Retina (tissue), 1 donor: ENCODE measurements around the gene CNTFR.
A peak's percentile ranks its signal among the peaks of the same experiment; 100 is the strongest.

Source experiments
- DNase-seq: peaks from one replicate; pipeline ENCODE4 v3.0.0-alpha.2; 2016

Gene CNTFR

DNA sequence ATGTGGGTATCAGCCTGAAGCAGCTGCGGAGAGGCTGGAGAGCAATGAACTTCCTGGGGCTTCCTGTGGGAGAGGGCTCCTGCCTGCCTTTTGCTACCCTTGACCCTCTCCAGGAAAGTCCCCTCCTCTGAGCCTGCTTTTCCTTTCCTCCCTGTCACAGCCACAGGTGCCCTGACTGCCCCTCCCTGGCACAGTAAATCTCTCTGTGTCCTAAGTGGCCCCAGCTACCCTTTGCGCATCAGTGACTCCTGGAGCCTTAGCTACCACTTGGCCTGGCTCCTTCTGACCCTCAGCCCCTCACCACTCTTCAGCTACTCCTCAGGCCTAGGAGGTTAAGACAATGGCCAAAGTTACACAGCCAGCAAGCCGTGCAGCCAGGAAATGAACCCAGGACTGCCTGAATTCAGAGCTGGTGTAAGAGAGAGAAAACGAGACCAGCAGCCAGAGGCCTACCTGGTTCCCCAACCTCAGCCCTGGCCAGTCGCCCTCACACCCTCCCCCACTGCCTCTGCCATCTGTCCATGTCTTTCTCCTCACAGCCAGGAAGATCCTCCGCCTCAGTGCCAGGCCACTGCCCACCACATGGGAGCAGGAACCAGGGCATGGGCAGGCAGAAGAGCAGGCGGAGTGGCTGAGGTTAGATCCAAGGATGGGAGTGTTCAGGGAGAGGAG is 18.6 kb downstream of the CNTFR start:
- DNase-seq, result no peak

DNA sequence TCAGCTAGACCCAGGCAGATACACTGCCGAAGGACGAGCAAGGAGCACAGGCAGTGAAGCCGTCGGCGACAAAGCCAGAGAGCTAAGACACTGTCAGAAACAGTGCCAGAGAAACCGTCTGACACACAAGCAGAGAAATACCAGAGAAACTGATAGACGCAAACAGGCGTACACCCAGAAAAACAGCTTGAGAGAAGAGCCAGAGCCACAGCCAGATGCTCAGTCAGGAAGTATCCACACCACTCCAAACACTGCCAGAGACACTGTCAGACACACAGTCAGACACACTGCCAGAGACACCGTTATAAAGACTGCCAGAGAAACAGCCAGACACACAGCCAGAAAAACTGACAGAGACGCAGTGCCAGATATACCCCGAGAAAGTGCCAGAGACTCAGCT is 19.1 kb downstream of the CNTFR start:
- no peak for DNase-seq

- peak; percentile 66 for DNase-seq
Observed at GRCh38 chr9:34568774-34569173, 20.8 kb downstream of the CNTFR start.

GRCh38 chr9:34568133-34568532 is 21.4 kb downstream of the CNTFR start:
- DNase-seq, result no peak

GRCh38 chr9:34566972-34567371 is 22.6 kb downstream of the CNTFR start:
- peak; percentile 40 for DNase-seq

- DNase-seq, result no peak
Observed at GRCh38 chr9:34566322-34566721, 23.2 kb downstream of the CNTFR start.

DNA sequence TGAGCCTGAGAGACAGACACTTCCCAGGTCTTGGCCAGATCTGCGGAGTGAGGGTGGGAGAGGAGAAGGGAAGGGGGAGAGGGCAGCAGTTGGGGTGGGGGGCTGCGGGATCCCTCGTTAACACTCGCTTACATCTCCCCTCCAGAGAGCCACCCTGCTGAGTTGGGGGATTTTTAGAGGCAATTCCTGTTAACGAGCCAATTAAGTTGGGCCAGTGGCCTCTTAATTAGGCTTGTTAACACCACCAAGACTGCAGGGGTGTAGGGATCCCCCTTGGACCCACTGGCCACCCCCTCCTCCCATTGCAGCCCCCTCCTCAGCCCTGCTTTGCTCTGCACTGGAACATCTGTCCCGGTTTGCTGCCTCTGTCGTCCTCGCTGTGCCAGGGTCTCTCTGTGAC is 23.7 kb downstream of the CNTFR start:
- DNase-seq, result no peak

- no peak for DNase-seq
Observed at GRCh38 chr9:34564617-34565016, 24.9 kb downstream of the CNTFR start.

- DNase-seq, result no peak
Observed at GRCh38 chr9:34563262-34563661, 26.3 kb downstream of the CNTFR start.

- DNase-seq, result no peak
Observed at GRCh38 chr9:34562135-34562745, 27.3 kb downstream of the CNTFR start.

DNA sequence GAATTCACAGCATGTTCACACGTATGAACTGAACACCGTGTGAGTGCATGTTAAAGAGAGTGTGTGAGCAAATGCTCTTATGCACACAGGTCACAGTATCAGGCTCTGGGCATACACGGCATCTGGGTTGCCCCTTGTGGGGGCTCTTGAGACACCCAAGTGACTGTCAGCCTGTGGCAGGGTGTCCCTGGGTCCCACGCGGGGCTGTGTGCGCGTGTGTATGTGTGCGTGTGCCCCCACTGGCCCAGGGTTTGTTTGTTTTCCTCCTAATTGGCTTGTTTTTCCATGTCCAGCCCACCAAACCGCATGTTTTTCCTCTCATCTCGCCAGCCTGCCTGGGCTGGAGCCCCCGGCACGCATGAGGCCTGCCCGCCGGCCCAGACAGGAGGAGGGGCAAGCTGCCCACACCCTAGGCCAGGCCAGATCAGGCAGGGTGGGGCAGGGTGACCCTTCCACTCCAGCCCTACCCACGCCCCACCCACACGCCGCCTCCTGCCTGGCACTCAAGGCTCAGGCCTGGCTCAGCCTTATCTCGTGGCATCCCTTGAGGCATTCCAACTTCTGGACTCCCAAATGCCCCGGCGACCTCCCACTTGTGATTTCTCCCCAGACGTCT is 28.8 kb downstream of the CNTFR start:
- DNase-seq, result no peak

DNA sequence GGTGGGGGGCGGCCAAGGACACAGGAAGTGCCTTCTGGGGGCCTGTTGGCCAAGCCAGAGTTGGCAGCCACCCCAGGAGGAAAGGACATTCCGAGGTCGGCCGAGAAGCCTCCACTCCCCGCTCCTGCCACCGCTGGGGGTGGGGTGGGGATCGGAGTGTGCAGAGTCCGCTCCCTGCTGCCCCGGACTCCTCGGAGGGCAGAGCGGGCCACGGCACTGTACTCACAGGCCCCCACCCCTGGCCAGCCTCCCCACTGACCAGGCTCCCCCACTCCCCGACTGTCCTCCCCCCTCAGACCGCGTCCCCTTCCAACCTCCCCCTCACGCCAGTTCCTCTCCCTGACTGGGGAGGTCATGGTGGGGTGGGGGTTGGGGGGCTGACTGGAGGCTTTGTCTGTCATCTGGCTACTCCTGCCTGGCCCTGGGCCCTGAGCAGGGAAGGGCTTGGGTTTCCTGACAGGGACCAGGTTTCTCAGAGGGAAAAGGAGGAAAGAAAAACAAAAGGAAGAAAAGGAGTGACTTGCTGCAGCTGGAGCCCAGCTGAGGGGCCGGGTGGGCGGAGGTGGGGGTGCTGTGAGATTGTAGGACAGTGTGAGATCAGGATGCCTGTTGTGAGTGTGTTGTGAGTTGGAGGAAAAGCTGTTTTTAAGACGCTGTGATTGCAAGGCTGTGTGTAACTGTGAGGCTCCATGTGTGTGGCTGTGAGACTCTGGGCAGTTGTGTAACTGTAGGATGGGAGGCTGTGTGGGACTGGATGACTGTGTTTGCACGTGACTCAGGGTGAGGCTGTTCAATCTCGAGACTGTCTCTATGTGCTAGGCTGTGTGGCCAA is 29.7 kb downstream of the CNTFR start:
- DNase-seq, result peak; percentile 61

GRCh38 chr9:34558919-34559623 is 30.5 kb downstream of the CNTFR start:
- DNase-seq, result peak; percentile 47

- DNase-seq, result no peak
Observed at GRCh38 chr9:34558364-34558763, 31.2 kb downstream of the CNTFR start.

DNA sequence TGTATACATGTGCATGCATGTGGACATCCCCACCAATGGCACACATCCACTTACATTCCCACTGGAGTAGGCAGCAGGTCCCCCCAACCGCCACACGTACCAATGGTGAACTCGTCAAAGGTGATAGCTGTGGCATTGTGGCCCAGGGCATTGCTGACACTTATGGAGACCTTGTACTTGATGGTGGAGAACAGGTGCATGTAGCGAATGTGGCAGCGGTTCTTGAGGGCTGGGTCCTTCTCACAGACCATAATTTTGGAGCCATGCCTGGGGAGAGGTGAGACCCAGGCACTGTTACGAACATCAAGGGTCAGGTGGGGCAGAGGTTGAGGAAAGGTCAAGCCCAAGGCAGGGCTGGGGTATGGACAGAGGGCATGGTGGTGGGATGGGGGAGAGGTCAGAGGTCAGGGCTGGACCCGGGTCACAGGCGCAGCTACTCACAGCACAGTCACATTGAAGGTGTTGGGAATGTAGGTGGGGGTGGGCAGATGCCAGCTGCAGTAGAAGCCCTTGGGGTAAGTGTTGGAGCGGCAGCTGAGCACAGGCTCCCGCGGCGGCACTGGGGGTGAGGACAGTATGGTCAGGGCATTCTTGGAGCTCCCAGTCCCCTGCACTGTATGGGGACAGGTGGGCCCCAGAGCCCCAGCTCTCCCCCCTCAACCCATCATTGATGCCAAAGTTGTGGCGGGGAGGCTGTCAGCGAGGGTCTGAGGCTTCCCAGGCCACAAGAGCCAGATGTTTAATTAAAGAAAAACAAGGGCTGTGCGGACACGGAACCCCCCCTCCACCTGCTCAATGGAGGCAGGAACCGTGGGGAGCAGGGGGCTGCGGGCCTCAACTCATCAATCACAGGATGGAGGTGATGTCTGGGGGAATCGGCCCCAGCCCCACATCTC is 31.9 kb downstream of the CNTFR start:
- DNase-seq, result no peak

GRCh38 chr9:34556949-34557348 is 32.6 kb downstream of the CNTFR start:
- DNase-seq, result no peak

GRCh38 chr9:34555936-34556525 is 33.5 kb downstream of the CNTFR start:
- DNase-seq, result no peak

- no peak for DNase-seq
Observed at GRCh38 chr9:34555500-34555899, 34.0 kb downstream of the CNTFR start.

- peak; percentile 64 for DNase-seq
Observed at GRCh38 chr9:34555002-34555348, 34.5 kb downstream of the CNTFR start.

- peak; percentile 50 for DNase-seq
Observed at GRCh38 chr9:34554211-34555001, 35.1 kb downstream of the CNTFR start.
